Measurements from ENCODE around the gene TDRD15. TPM values are rescaled to one million over a fixed set of nuclear protein-coding genes. Genes with fewer than 3 reads are reported as not detected.
"Not testable (repeated sequence)": the region's sequence is repeated elsewhere in the genome, so short reads cannot be mapped to it uniquely, and the experiment has no call there.

The TDRD15 gene
- total and polyA plus RNA-seq, 3 donors from 2014 or later = 4.1 to 11.3 (median 8.4) TPM

- Histone ChIP-seq H3K27me3 (no peaks in the 10 kb centered on the region), H3K4me1 (no peaks in the 10 kb centered on the region), H3K27ac (no peak overlapping the region), H3K4me3 (no peak overlapping the region), H3K36me3 (ENCODE audit: low read depth, missing control alignments) (no peaks in the 10 kb centered on the region), H3K9me3 (no peaks in the 10 kb centered on the region)
- WGBS, 2 donors = 96 to 100% methylated on average over 1 of the region's 1 CpG
- no peak for TF ChIP-seq POLR2A (IDR thresholded peaks at IDR 0.05)
- DNase-seq = no peak
- intact Hi-C loops (cut with DNase I; ENCODE audit: low total_unique reads) = no loop called here
Observed at GRCh38 chr2:21098294-21098693, 25.5 kb upstream of the TDRD15 start.

DNA sequence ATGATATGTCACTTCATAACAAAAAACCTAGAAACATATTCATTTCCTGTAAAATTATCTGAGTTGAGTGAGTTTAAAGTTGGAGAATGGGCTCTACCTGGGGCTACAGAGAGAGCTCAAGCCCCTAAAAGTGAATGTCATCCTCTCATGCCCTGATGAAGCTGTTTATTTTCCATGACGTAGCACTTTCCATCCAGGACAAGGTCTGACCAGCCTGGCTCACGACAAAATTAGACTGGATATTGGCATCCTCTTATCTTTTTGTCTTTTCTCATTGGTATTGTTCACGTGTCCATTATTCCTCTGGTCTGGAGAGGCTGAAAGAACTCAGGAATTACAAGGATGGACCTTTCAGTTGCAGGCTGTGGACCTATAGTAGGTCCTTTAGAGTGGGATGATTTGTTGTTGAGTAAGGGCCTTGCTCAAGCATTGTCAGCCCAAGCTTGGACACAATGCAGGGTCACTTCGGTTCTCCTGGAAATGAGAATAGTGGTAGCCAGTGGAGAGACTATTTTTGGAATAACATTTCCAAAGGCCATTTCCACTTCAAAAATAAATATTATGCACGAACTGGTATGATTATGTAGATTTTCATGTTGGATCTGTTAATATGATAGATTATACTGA lies 24.4 kb upstream of the TDRD15 start:
- Histone ChIP-seq H3K9me3 (no peaks in the 10 kb centered on the region), H3K27ac (no peak overlapping the region), H3K36me3 (ENCODE audit: low read depth, missing control alignments) (no peaks in the 10 kb centered on the region), H3K4me3 (no peak overlapping the region), H3K4me1 (no peaks in the 10 kb centered on the region), H3K27me3 (no peaks in the 10 kb centered on the region)
- TF ChIP-seq, protein P1, sequence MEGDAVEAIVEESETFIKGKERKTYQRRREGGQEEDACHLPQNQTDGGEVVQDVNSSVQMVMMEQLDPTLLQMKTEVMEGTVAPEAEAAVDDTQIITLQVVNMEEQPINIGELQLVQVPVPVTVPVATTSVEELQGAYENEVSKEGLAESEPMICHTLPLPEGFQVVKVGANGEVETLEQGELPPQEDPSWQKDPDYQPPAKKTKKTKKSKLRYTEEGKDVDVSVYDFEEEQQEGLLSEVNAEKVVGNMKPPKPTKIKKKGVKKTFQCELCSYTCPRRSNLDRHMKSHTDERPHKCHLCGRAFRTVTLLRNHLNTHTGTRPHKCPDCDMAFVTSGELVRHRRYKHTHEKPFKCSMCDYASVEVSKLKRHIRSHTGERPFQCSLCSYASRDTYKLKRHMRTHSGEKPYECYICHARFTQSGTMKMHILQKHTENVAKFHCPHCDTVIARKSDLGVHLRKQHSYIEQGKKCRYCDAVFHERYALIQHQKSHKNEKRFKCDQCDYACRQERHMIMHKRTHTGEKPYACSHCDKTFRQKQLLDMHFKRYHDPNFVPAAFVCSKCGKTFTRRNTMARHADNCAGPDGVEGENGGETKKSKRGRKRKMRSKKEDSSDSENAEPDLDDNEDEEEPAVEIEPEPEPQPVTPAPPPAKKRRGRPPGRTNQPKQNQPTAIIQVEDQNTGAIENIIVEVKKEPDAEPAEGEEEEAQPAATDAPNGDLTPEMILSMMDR (IDR thresholded peaks at IDR 0.05) = no peak
- no peak for TF ChIP-seq POLR2A (IDR thresholded peaks at IDR 0.05)
- WGBS, 2 donors = 79 to 86% methylated on average over 5 of the region's 5 CpGs
- intact Hi-C loops (cut with DNase I; ENCODE audit: low total_unique reads) = no loop called here
- no peak for DNase-seq

- peak; percentile 28 for DNase-seq
Observed at GRCh38 chr2:21101514-21102155, 22.1 kb upstream of the TDRD15 start.

GRCh38 chr2:21102356-21102755 lies 21.4 kb upstream of the TDRD15 start:
- WGBS, 2 donors = 71 to 78% methylated on average over 12 of the region's 12 CpGs
- Histone ChIP-seq H3K27ac (no peak overlapping the region), H3K4me1 (no peaks in the 10 kb centered on the region), H3K4me3 (peak overlapping the region; percentile 29 to 48), H3K36me3 (ENCODE audit: low read depth, missing control alignments) (no peaks in the 10 kb centered on the region), H3K27me3 (no peaks in the 10 kb centered on the region), H3K9me3 (no peaks in the 10 kb centered on the region)
- no peak for DNase-seq
- no peak for TF ChIP-seq POLR2A (IDR thresholded peaks at IDR 0.05)
- TF ChIP-seq, protein P1 (IDR thresholded peaks at IDR 0.05) = no peak
- intact Hi-C loops (cut with DNase I; ENCODE audit: low total_unique reads) = no loop called here

More at GRCh38 chr2:21101514-21102155, 22.1 kb upstream of the TDRD15 start:
- WGBS, 2 donors = 69 to 86% methylated on average over 32 to 34 of the region's 34 CpGs
- H3K4me1 ChIP-seq; H3K27me3 ChIP-seq; H3K9me3 ChIP-seq; intact Hi-C loops (cut with DNase I; ENCODE audit: low total_unique reads); H3K36me3 ChIP-seq (ENCODE audit: low read depth, missing control alignments): not testable (repeated sequence)
- Histone ChIP-seq H3K27ac (peak overlapping the region in 1 of 2 donors; percentile 27), H3K4me3 (peak overlapping the region; percentile 29 to 48)

- no peaks in the 10 kb centered on the region for H3K9me3 ChIP-seq
- TF ChIP-seq POLR2A (IDR thresholded peaks at IDR 0.05) = no peak
- TF ChIP-seq, protein P1 (IDR thresholded peaks at IDR 0.05) = no peak
- WGBS, 2 donors = 73 to 84% methylated on average over 1 of the region's 1 CpG
Observed at GRCh38 chr2:21103274-21103891, 20.4 kb upstream of the TDRD15 start.

More at GRCh38 chr2:21103274-21103891, 20.4 kb upstream of the TDRD15 start:
- no peak overlapping the region for H3K27ac ChIP-seq
- no peaks in the 10 kb centered on the region for H3K27me3 ChIP-seq
- no peaks in the 10 kb centered on the region for H3K4me1 ChIP-seq
- intact Hi-C loops (cut with DNase I; ENCODE audit: low total_unique reads) = no loop called here
- H3K4me3 ChIP-seq = no peak overlapping the region
- no peak for DNase-seq
- H3K36me3 ChIP-seq (ENCODE audit: low read depth, missing control alignments) = no peaks in the 10 kb centered on the region

All from testis (tissue), 3 donors.